HG03095 (cell line): ENCODE results near the gene VEGFB.

Experiments
- ATAC-seq: cut with Tn5 transposase; IDR thresholded peaks from one replicate; pipeline ENCODE4 v1.9.1; 2021; ENCODE audit warnings: moderate library complexity; ENCODE audit not compliant: unreplicated experiment

The VEGFB gene

GRCh38 chr11:64230171-64230984 is 4.0 kb upstream of the VEGFB start, which contains the start of gene DNAJC4:
Gene DNAJC4 (plus strand): TSS chr11:64230548. CDS start chr11:64230855, 307 bp downstream.
- peak; percentile 38 for ATAC-seq

- ATAC-seq = no peak
These were observed 3.4 kb upstream of the VEGFB start for GRCh38 chr11:64230985-64231365.

DNA sequence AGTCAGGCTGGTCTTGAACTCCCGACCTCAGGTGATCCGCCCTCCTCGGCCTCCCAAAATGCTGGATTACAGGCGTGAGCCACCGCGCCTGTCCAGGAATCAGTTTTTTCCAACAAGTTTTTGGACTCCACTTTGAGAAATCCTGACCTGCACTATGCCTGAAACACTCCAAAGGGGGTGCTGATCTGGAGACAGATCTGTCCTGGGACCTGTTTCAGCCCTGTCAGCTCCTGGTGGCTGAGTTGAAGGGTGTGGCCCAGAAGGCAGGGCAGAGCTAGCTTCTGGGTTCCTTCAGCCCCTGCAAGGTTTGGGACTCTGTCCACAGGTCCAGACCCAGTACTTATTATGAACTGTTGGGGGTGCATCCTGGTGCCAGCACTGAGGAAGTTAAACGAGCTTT is 2.8 kb upstream of the VEGFB start:
- ATAC-seq = no peak

- ATAC-seq = no peak
These were observed 2.0 kb upstream of the VEGFB start for GRCh38 chr11:64232182-64232966.

DNA sequence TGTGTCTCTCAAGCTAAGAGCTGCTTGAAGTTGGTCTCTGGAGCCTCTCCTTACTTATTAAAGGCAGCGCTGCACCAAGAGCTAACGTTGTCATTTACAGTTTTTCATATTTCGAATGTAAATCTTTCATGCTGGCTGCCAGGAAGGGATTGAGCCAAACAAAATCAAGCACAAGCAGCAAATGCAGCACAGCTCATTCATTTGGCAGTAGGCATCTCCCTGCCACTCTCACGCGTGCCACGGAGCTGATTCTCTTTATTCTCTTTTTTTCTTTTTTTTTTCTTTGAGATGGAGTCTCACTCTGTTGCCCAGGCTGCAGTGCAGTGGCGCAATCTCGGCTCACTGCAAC is 1.4 kb upstream of the VEGFB start:
- ATAC-seq = no peak

DNA sequence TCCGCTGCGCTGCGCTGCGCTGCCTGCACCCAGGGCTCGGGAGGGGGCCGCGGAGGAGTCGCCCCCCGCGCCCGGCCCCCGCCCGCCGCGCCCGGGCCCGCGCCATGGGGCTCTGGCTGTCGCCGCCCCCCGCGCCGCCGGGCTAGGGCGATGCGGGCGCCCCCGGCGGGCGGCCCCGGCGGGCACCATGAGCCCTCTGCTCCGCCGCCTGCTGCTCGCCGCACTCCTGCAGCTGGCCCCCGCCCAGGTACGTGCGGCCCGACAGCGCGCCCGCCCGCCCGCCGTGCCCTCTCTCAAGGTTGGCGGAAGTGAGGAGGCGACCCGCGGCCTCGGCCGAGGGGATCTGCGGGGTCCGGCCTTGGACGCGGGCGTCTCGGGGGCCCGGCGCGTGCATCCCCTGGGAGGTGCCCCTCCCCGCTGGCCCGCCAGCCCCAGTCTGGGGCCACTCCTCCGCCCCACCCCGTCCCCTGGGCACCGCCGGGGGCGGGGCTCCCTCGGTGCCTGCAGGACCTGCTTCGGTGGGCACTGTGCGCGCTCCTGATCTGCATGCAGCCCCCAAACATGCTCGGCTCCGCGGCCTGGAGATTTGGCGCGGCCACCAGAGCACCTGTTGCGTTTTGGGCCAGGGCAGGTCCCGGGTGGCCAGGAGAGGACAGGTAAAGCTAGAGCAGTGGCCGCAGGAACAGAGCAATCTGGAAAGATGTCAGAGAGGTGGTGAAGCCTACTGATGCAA is 429 bp downstream of the VEGFB start:
- no peak for ATAC-seq

- ATAC-seq = no peak
These were observed 1.2 kb downstream of the VEGFB start for GRCh38 chr11:64235437-64236161.

DNA sequence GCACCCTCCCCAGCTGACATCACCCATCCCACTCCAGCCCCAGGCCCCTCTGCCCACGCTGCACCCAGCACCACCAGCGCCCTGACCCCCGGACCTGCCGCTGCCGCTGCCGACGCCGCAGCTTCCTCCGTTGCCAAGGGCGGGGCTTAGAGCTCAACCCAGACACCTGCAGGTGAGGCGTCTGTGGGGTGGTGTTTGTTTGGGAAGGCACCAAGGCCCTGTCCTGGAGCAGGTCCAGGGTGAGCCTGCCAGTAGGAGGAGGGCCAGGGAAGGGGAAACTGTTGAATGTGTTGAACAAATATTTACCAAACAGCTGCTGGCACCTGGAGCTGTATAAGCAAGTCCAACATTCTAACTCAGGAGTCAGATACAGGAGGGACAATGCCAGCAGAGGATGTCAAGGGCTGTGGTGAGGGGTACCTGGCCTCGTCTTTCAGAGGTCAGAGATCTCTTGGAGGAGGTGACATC is 3.1 kb downstream of the VEGFB start:
- no peak for ATAC-seq

DNA sequence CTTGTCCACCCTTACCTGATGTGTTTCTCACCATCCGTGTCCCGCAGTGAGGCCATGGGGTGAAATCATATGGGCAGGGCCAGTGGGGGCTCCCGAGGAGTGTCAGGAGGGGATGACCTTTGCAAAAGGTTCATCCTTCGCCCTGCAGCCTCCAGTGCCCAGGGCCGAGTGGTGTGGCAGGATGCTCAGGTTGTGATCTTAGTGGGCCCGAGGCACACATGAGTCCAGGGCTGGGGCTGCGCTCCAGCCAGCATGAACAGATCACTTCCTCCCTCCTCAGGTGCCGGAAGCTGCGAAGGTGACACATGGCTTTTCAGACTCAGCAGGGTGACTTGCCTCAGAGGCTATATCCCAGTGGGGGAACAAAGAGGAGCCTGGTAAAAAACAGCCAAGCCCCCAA is 3.7 kb downstream of the VEGFB start:
- ATAC-seq = no peak

- ATAC-seq = no peak
These were observed 4.6 kb downstream of the VEGFB start for GRCh38 chr11:64238999-64239398.

GRCh38 chr11:64239662-64240434 is 5.5 kb downstream of the VEGFB start:
- no peak for ATAC-seq

GRCh38 chr11:64240435-64241240 is 6.3 kb downstream of the VEGFB start, which contains the start of gene FKBP2:
Gene FKBP2 (plus strand): TSS chr11:64241095. CDS start chr11:64242388, 1,293 bp downstream.
- ATAC-seq = peak; percentile 47

DNA sequence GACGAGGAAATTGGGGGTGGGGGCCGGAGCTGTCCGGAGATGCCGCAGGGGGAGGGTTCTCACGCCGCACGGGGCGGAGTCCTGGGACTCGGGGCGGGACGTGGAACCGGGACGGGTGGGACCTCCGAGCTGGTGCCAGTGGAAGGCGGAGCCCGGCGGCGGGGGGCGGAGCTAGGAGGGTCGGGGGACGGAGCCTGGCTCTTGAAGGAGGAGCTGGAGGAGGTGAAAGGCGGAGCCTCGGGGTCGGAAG is 6.8 kb downstream of the VEGFB start:
- ATAC-seq = peak; percentile 61

DNA sequence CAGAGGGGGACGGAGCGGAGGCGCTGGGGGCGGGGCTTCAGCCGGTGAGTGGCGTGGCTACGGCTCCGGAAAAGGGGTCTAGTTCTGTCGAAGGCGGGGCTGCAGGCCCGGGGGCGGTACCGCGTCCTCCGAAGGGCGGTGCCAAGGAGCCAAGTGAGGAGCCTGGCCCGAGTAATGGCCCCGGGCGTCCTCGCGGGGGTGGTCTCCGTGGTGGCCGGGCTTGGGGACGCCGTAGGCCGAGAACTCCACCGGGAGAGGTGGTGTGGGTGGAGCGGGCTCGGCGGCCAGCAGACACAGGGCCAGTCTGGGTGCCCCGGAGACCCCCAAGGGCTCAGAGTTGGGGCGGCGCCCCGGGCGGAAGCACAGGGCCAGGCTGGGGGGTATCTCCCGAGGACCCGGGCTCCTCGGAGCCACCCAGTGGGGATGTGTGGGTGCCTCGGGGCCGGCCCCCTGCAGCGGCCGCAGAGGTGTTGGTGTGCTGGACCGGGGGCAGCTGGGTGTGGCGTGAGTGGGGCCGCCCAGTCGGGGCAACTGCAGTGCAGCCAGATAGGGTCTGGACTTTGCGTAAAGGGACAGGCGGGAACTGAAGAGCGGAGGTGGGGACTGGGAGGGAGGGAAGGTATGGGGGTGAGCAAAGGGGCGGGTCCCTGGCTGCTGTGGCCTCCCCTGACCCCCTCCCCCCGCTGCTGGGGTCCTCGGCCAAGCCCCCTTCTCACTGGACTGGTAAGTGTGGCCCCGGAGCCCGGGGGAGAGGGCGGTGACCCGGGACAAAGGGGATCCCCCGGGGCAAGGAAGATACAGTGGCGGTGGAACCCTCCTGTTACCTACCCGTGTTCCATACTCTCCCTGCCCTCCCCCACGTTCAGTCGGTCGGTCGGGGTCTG is 7.3 kb downstream of the VEGFB start:
- ATAC-seq = peak; percentile 6

GRCh38 chr11:64243236-64243854 is 9.0 kb downstream of the VEGFB start:
- ATAC-seq = no peak

- ATAC-seq = no peak
These were observed 9.7 kb downstream of the VEGFB start for GRCh38 chr11:64244107-64244506.

DNA sequence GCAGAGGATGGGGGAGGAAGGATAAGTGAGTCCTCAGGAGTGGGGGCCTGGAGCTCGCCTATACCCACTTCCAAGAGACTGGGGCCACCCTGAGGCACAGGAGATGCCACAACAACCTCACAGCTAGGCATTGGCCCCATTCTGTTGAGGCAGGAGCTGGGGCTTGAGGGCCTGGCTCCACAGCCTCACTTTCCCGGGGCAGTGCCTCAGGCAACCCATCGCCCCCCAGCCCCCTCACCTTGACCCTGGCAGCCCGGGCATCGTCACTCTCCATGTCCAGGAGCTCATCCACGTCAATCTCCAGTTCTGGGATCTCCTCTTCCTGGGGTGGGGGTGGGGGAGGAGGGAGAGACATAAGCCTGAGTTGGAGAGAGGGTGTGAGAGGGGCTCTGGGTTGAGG is 10.6 kb downstream of the VEGFB start:
- ATAC-seq = no peak

- ATAC-seq = no peak
These were observed 11.0 kb downstream of the VEGFB start for GRCh38 chr11:64245401-64245796.
